Endothelial cell of hepatic sinusoid (primary cell): Measurements from ENCODE around the gene HOXA1.

Source experiments
- in situ Hi-C: cut with HindIII; loops from 2 replicates; pipeline ENCODE4 v1.10.0; 2017; ENCODE audit warnings: low sequenced_read_pairs

HOXA1 gene

DNA sequence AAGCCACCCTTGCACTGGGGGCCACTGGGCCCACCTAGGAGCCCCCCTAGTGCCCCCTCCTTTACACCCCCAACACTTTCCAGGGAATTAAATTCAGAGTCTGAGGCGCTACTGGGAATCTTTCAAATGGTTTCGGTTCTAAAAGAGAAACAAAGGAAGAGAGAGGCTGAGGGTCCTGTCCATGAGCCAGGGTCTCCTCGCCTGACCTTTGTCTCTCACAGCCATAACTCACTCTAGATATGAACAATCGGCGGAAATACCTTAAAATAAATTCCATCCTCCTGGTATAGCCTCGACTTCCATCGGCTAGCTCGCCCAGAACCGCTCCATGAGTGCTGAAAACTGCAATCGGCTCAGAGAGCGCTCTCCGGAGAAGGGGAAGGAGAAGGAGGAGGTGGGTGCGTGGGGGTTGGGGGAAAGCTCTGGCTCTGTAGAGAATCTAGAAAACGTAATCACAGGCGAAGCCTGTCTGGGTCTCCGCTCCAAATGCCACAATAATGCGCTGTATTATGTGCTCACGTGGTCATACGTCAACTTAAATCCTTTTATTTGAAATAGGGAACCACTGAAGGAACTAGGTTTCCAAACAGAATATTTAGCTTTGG, 22.2 kb upstream of the HOXA1 start:
- in situ Hi-C loops, result no loop called here

DNA sequence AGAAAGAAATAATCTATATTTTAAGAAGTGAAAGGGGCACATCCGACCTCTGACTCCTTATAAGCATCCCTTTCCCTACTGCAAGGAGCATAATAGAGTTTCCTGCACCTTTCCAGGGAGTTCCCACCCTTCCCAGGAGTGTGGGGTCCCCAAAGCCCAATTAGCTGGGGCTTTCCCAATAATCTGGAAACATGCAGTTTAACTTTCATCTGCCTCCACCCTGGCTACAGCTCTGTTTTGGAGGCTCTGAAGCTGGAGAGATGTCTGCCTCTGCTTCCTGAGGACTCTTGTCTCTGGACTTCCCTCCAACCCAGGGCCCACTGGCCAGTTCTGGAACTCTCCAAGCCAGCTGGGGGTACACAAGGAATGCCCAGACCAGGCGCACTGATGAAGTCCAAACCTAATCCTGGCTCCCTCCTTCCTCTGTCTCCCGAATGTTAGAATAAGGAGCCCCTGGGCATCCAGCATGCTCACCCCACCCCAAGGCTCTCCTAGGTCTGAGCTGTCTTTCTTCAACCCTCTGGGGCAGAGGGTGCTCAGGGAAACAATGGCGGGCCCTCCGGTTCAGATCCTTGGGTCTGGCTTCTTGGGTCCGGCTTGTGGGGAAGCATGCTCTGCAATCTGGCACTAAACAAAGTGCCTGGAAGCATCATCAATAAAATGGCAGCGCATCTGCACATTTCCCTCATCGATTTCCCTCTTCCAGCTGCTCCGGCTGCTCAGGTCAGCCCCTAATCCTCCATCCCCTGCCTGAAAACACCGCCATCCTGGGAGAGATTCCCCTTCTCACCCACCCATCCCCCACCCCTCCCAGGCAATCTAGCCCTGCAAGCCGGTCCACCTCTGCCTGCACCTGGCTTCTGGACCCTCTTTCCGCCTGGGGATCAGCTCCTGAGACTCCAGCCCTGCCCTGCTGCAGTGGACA, 21.4 kb upstream of the HOXA1 start:
- in situ Hi-C loops, result no loop called here

- in situ Hi-C loops, result no loop called here
Observed at GRCh38 chr7:27116031-27116961, 20.5 kb upstream of the HOXA1 start.

GRCh38 chr7:27115221-27116026, 19.6 kb upstream of the HOXA1 start:
- in situ Hi-C loops, result no loop called here

GRCh38 chr7:27114881-27115220, 19.1 kb upstream of the HOXA1 start:
- in situ Hi-C loops, result no loop called here

DNA sequence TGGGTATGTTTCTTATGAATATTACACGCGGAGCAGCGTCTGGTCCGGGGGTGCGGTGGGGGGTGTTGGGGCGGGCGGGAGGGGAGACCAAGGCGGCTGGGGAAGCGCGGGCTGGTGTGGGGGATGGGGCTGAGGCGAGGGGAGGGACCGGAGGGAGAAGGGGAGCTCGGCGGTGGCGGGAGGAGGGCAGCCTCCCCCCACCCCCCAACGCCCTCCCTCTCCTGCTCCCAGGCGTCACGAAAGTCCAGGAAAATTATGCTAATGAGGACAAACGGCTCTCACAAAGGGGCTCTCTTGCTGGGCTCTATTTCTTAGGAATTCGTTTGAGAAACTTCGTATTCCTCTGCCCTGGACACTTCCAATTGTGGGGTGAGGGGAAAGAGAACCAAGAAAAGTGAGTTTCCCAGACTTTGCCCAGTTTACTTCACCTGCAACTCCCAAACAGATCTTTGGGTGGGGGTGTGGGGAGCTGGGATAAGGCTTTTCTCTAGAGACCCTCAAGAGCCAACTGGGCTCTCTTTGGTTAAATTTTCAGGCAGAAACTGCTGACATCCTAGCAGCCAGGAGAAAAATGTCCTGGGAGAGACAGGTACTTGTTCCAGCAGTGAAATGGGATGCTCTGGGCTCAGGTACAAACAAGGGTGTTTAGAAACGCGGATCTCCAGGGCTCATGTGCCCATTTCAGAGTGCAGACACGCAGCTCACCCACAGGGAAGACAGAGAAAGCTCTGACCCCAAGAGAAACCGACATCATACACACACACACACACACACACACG, 18.4 kb upstream of the HOXA1 start:
- in situ Hi-C loops, result no loop called here

DNA sequence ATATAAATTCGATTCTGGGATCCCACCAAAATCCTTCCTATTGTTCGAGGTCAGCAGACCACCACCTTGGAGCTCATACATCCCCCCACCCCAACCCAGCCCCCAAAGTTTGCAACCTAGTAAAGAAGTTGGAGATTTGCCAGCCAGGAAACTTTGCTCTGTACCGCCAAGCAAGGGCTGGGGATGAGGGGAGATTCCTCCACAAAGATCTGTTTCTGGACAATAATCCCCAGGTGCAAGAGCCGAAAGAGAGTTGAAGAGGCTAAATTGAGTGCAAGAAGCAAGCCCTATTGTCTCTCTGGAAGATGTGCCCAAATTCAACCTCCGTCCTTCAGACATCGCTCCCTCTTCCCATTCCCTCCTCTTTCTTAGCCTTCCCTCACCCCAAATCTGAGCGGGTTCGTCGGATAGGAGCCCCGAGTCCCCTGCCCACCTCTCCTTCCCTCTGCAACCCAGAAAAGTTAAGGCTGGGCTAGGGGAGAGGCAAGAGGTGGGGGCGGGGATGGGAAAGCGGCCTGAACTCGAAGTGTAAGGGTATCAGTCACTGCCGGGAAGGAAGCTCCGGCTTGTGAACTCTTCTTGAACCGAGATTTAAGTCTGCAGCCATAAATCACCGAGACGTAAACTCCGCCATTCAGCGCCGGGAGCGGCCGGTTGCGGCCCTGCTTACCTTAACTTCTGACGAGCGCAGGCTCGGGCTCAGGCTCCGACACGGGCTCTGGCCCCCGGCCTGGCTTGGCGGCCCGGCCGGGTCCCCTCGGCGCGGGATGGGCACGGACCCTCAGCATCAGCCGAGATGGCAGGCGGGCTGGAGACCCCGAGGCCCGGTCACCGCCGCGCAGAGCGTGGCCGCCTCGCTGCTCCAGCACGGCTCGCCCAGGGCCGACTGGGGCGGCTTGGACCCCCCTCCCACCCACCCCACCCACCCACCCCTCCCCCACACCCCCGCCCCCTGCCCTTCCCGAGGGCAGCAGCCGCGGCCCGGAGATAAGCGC, 17.5 kb upstream of the HOXA1 start:
- in situ Hi-C loops, result no loop called here

DNA sequence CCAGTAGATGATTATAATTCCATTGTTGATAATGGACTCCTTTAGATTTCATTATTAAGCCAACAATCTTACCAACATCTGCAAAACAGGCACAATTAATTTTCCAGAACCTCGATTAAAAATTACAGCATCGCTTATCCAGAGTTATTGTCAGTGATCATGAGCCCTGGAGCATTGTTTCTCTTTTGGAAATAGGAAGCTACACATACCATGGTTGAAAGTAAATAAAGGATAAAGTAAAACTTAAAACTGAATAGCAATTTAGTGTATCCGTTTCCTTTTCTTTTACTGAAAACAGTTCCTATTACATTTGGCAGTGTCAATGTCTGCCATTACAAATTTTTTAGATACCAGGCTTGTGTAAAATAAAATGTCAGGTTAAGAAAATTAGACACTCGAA, 16.6 kb upstream of the HOXA1 start:
- in situ Hi-C loops, result no loop called here

- in situ Hi-C loops, result no loop called here
Observed at GRCh38 chr7:27111751-27112277, 16.0 kb upstream of the HOXA1 start.

DNA sequence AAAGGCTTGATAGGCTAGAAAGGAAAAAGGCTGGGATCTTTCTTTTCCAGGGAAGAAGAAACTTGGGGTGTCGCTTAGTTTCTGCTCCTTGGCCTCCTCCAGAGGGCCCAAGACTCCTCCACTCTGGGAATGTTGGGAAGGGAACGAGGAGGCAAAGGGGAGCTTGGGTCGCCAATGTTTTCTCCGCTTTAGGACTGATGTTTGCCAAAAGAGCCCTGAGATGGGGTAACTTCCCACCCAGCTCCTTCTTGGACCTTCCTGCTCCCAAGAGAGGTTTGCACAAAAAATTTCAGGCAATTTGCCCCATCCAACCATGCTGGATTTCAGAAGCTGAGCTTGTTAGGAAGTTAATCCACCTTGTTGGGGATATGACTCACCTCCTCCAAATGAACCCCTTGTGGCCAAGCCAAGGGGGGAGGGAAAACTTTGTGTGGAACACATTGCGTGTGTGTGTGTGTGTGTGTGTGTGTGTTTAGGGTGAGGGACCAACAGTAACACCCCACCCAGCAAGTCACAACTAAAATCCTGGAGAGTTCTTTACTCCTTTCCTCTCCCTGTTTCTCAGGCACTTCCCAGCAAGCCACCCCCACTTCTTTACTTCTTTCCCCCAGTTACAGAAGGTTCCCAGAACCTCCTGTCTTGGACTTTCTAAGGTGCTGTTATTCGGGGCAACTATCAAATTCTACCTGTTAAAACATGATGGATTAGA, 15.4 kb upstream of the HOXA1 start:
- in situ Hi-C loops, result no loop called here

DNA sequence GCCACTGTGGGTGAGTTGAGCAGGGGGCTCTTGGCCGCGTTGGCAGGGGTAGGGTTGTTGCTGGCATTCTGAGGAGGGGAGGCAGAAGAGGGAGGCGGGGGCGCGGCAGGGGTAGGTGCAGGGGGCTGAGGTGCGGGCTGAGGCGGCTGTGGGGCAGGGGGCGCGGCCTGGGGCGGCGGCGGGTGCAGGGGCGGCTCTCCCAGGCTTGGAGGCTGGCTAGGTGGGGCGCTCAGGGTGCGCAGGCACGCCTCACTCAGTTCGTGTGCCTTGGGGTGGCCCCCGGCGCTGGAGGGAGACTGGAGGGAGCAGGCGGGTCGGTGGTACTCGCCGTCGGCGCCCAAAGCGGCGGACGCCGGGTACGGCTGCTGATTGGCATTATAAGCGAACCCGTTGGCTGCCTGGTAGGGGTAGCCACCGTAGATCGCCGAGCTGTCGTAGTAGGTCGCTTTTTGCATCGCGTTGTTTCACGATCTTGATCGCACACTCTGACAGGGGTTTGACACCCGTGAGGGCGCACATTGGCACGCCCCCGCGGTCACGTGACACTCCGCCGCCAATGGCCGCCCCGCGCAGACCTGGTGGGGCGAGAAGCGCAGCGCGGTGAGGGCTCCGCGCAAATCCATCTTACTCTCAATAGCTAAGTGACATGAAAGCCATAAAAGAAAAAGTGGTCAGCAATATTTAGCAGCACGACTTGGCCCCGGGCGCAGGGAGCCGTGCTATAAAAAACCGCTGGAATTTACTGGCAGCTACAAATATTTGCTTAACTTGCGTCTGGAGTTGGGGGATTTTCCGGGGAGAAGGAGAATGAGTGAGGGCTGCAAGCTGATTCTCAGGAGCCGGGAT, 14.6 kb upstream of the HOXA1 start:
- in situ Hi-C loops, result no loop called here

- in situ Hi-C loops, result no loop called here
Observed at GRCh38 chr7:27109466-27110185, 13.8 kb upstream of the HOXA1 start.

GRCh38 chr7:27108390-27109127, 12.8 kb upstream of the HOXA1 start:
- in situ Hi-C loops, result no loop called here

DNA sequence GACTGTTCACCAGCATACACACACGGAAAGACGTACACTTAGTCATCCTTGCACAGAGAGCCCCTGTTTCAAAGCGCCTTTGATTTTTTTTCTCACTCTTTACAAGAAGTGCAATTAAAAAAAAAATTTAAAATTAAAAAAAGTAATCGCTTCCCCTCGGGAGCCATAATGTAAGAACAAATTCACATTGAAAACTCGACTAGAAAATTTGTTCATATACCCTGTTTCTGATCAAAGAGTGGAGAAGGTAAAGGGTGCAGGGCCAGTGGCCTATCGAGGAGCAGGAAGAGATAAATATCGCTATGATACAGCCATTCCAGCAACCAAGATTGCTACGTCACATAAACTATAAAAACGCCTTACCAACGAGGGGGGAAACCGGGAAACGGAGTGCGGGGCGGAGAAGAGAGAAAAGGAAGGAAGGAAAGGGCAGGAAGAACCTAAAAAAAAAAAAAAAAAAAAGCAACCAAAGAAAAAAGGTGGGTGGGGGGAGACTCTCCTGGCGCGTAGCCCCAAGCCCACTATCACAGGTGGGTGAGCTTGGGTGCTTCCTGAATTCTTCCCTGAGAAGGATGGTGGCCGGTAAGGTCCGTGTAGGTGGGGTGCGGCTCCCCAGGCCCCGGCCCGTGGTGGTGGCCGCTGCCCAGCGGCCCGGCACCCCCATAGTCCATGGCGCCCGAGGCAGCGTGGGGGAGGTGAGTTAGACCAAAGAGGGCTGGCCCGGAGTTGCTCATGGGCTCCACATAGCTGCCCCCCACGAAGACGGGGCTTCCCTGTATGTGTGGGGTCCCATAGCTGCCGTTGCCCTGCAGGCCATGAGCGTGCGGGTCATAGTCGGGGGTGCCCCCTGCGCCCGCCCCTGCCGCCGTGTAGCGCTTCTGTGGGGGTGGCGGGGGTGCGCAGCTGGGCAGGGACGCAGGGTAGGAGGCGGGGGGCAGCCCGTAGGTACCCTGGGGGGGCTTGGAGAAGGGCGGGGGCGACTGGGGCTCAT, 11.9 kb upstream of the HOXA1 start:
- in situ Hi-C loops, result no loop called here
